ENCODE measurements around the gene ERF.
A peak's percentile ranks its signal among the peaks of the same experiment; 100 is the strongest.

ERF gene

GRCh38 chr19:42253245-42254088 is 1.5 kb downstream of the ERF start:
- DNase-seq = peak in 1 of 2 donors; percentile 73

GRCh38 chr19:42252365-42253244 is 2.3 kb downstream of the ERF start:
- peak; percentile 83 to 92 for DNase-seq

- DNase-seq = no peak
Observed at GRCh38 chr19:42251572-42252358, 3.2 kb downstream of the ERF start.

DNA sequence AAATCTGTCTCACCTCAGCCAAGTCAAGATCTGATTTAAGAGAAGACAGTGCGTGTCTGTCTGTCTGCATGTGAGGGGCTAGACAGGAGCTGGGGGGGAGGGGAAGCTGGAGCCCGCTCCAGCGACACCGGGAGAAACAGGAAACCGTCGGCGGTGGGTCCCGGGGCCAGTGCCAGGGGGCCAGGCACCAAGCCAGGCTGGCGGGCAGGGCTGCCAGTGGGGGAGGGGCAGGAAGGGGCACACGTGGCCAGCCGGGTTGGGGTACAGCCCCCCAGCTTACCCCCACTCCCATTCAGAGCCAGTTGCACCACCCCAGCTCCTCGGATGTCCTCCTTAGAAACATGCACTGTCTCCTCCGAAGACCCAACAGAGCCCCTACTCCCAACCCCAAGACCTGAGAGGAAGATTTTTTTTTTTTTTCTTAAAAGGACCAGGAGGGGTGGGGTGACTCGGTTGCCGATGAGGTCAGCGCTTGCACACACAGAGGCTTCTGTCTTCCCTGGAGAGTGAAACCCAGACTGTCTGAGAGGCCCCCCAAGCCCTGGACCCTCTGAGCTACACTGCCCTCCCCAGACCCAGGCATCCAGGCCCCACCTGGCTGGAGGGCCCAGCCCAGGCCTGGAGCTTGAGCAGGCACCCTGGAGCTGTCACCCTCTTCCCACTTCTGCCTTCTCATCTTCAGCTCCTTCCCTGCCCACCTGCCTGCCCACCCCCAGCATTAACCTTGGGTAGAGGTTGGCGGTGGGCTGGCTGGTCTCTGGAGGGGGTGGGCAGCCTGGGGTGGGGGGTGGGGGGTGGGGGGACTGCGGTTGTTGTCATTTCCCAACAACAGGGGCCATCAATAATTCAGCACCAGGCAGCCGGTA is 4.0 kb downstream of the ERF start:
- DNase-seq = peak; percentile 19 to 45

DNA sequence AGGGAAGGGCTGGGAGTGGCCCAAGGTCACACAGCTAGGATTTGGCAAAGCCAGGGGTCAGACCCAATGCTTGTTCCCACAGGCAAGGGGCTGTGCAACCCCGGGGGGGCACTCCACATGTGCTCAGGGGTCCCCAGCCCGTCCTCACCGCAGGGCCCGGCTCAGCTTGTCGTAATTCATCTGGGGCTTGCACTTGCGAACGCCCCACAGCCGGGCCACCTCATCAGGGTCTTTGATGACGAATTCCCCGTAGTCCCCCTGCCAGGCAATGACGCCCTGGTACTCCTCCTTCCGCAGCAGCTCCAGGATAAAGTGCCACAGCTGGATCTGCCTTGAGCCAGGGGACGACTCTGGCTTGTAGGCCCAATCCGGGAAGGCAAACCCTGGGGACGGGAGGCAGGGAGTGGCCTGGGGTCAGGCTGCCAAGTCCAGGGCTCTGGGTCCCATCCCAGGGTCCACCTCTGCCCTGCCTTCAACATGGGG is 4.7 kb downstream of the ERF start:
- no peak for DNase-seq

DNA sequence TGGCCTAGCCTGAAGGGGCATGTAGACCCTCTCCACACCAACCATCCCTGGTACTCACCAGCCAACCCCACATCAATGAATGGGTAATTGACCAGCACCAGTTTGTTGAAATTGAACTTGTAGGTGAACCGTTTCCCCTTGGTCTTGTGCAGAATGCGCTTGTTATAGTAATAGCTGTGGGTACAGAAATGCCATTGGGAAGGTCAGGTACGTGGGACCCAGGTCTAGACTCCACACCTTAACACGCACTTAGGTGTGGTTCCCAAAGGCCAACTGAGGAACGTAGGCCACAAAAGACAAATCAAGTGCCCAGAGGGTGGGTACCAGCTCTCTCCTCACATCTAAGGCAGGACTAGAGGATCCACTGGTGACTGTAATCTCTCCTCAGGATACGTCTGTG is 5.2 kb downstream of the ERF start:
- DNase-seq = no peak

- DNase-seq = no peak
Observed at GRCh38 chr19:42249149-42249750, 5.7 kb downstream of the ERF start.

GRCh38 chr19:42248270-42249148 is 6.4 kb downstream of the ERF start:
- no peak for DNase-seq

DNA sequence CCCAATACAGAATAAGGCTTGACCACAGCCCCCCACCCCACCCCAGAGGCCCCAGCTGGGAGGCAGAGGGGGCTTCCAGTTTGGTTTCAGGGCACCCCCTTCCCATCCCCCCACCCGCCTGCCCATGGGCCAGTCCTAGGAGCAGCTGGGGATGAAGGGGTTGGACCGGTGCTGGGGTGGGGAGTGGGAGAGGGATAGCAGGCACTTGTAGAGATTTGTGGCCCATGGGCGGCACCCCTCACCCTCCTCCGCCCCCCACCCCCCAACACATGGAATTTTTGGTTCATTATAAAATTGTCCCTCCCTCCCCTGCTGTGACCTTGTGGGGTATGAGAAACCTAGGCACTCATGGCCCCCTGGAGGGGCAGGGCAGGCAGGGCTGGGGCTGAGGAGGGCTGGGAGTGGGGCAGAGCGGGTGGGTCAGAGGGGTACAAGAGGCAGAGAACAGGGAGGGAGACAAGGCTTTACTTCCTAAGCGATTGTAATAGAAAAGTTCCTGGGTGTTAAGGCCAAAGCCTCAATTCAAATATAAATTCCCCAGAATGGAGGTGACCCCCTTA is 7.2 kb downstream of the ERF start:
- no peak for DNase-seq

GRCh38 chr19:42246922-42247639 is 7.8 kb downstream of the ERF start:
- no peak for DNase-seq

DNA sequence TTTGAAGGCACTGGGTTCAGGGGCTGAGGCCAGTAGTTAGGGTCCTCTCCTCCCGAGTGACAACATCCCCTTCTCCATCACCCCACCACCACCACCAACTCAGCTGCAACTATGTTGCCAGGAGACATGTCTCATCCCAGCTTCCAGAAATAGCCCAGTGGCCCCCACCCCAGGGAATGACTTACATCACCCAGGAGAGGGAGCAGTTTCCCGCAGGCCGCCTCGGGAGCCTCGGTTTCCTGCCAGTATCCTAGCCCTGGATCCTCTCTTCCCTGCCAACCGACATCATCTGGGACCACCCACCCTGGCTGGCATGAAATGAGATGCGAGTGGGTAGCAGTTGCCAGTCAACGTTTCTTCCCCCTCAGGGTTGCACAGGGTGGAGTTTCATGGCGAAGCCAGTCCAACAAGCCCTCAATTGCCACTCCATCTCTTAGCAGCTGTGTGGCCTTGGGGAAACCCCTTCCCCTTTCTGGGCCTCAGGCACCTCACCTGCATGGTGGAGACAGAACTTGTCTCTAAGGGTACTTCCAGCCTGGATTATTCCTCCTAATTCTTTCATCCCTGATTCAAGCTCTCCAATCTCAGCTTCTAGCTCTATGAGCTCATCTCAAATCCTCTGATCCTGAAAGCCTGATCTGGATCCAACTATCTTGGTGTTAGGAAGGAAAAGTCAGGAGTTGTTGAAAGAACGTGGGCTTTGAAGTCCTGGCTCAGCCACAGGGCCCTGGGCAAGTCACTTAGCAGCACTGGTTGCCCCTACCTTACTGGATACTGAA is 8.6 kb downstream of the ERF start:
- peak; percentile 79 to 81 for DNase-seq

DNA sequence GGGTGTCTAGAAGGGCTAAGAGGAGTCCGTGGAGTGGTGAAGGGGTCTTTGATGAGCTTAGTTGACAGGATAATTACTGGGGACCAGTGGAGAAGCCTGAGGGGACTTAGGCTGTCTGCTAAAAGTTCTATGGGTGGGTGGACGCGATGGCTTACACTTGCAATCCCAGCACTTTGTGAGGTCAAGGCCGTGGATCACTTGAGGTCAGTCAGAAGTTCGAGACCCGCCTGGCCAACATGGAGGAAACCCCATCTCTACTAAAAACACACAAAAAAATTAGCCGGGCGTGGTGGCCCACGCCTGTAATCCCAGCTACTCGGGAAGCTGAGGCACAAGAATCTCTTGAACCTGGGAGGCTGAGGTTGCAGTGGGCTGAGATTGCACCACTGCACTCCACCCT is 9.7 kb downstream of the ERF start:
- no peak for DNase-seq

- DNase-seq = peak; percentile 92 to 93
Observed at GRCh38 chr19:42244347-42245220, 10.3 kb downstream of the ERF start.

- DNase-seq = peak; percentile 99 to 100
Observed at GRCh38 chr19:42242512-42243409, 12.2 kb downstream of the ERF start, which contains the start of gene GSK3A. Gene GSK3A, minus strand, starts transcription at chr19:42242602. Its CDS starts 137 bp downstream, at chr19:42242465.

GRCh38 chr19:42242069-42242511 is 12.8 kb downstream of the ERF start:
- no peak for DNase-seq

DNA sequence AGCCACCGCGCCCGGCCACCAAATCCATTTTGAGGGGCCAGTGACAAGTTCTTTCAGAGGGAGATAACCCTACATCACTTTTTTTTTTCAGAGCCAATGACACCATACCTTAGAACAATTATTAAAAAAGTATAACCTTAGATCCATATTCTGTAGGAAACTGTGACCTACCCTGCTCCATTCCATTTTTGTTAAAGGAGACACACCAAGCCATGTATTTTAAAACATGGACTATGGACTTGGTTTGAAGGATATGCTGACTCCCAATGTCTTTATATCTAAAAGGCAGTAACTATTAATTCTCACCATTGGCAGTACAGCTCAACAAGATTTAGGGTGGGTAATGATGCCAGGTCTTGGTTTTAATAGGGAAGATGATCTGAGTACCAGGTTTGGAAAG is 13.6 kb downstream of the ERF start:
- no peak for DNase-seq
